HG02678 (cell line): ENCODE data around the gene BABAM2.
"Not testable (repeated sequence)": the region's sequence is repeated elsewhere in the genome, so short reads cannot be mapped to it uniquely, and the experiment has no call there.

Experiments
- ATAC-seq: cut with Tn5 transposase; IDR thresholded peaks from one replicate; pipeline ENCODE4 v1.9.1; 2021; ENCODE audit warnings: mild to moderate bottlenecking, moderate library complexity; ENCODE audit not compliant: unreplicated experiment

The BABAM2 gene

GRCh38 chr2:27968957-27969356 is 78.4 kb downstream of the BABAM2 start:
- ATAC-seq, result not testable (repeated sequence)

DNA sequence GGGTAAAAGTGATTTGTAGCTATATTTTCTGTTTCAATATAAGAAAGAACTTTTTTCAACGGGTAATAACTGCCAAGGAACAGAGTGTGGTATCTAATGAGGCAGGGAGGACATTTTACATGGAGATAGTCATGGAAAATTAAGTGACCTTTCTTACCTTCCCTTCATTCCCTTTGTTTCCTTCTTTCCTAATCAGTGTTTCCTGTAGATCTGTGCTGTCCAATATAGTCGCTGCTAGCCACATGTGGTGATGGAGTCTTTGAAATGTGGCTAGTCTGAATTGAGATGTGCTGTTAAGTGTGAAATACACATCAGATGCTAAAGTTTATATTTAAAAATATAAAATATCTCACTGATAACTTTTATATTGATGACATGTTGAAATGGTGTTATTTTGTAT is 81.8 kb downstream of the BABAM2 start:
- ATAC-seq, result no peak

DNA sequence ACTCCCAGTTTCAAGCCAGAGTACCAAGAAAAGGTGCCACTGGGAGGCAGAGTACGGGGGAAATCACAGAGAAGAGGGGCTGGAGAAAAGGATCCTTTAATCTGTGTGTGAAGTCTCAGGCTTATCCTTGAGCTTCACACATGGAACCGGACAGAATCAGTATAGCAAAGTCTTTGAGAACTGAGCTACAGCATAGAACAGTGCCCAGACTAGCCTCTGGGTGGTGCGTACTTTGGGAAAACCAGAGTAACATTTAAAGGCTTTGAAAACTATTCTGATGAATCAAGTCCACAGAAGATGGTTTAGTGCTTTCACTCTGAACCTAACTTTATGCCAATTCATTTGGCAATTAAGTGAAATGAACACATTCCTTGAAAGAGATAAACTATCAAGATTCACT is 83.1 kb downstream of the BABAM2 start:
- no peak for ATAC-seq

GRCh38 chr2:27976308-27976707 is 85.8 kb downstream of the BABAM2 start:
- ATAC-seq, result no peak

DNA sequence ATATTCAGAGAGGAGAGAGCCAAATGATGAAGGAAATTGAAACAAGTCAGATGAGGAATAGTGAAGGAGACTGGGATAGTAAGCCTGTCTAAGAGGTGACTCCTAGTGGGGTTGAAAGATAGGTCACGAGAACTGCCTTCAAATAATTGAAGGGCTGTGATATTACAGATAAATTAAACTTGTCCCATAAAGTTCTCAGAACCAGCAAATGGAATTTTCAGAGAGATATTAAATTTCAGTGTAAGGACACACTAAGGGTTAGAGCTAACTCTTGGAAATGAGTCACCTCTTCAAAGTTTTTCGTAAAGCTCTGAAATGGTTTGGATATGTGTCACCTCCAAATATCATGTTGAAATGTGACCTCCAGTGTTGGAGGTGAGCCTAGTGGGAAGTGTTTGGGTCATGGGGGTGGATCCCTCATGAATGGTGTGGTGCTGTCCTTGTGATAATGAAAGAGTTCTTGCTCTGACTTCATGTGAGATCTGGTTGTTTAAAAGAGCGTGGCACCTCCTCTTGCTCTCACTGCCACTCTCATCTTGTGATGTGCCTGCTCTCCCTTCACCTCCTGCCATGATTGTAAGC is 87.3 kb downstream of the BABAM2 start:
- ATAC-seq, result no peak

DNA sequence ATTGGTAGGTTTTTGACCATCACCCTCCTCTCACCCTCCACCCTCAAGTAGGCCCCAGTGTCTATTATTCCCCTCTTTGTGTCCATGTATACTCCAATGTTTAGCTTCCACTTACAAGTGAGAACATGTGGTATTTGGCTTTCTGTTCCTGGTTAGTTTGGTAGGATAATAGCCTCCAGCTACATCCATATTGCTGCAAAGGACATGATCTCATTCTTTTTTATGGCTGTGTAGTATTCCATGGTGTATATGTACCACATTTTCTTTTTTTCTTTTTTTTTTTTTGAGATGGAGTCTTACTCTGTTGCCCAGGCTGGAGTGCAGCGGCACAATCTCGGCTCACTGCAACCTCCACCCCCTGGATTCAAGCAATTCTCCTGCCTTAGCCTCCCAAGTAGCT is 88.2 kb downstream of the BABAM2 start:
- ATAC-seq, result not testable (repeated sequence)

DNA sequence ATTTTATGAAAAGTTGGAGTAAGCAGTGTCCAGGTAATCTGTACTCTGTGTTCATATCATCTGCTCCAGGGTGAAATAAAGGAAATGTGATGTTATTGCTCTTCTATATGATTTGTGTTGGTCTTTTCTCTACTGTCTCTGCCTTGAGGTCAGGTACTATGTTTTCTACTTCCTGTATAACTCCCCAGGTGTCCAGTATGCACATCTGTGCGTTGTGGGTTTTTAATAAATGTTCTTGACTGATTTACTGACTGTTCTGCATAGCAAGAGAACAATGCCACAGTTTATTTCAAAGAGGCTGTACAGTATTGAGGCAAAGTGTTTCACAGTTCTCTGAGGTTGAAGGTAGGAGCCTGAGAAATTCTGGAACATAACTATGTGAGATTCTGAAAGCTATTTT is 89.7 kb downstream of the BABAM2 start:
- ATAC-seq, result no peak

GRCh38 chr2:27984153-27984552 is 93.6 kb downstream of the BABAM2 start:
- no peak for ATAC-seq

- no peak for ATAC-seq
Observed at GRCh38 chr2:27988306-27988705, 97.8 kb downstream of the BABAM2 start.

- ATAC-seq, result no peak
Observed at GRCh38 chr2:27988718-27989117, 98.2 kb downstream of the BABAM2 start.

- no peak for ATAC-seq
Observed at GRCh38 chr2:27989149-27989548, 98.6 kb downstream of the BABAM2 start.

DNA sequence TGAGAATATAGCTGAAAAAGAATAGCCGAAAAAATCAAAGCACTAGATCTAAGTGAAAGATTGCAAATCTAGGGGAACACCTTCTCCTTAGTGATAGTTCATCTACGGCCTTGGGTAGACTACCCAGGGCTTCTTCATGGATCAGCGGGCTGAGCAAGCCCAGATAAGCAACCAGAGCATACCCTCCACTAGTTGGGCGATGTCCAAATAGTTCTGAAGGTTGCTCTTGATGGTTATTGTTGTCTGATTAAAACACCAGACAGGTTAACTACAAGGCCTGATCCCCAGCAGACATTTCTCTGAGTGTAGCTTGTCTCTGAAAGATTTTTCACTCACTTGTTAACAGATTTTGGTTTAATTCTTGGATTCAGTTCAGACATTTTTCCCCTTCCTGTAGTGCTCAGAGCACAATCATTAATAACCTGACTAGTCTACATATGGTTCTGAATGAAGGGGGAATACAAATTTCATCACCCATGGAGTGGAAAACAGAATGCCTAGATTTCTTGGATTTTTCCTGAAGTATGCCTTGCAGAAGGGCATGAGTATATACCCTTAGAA is 99.6 kb downstream of the BABAM2 start:
- ATAC-seq, result no peak

DNA sequence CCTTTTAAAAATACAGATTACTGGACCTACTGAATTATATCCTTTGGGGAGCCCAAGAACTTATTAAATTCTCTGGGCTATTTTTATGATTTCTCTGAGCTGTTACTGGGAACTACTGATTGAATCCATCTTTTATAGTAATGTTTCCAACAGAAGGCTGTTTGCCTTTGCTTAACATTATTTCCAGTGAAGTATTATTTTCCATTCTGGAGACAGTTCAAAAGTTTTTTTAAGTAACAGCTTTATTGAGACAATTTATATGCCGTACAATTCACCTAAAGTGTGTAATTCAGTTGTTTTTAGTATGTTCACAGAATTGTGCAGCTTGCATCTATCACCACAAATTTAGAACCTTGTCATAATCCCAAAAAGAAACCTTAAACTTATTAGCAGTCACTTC is 100.6 kb downstream of the BABAM2 start:
- no peak for ATAC-seq

- no peak for ATAC-seq
Observed at GRCh38 chr2:27992787-27993401, 102.4 kb downstream of the BABAM2 start.

GRCh38 chr2:27993402-27993787 is 102.9 kb downstream of the BABAM2 start:
- no peak for ATAC-seq

DNA sequence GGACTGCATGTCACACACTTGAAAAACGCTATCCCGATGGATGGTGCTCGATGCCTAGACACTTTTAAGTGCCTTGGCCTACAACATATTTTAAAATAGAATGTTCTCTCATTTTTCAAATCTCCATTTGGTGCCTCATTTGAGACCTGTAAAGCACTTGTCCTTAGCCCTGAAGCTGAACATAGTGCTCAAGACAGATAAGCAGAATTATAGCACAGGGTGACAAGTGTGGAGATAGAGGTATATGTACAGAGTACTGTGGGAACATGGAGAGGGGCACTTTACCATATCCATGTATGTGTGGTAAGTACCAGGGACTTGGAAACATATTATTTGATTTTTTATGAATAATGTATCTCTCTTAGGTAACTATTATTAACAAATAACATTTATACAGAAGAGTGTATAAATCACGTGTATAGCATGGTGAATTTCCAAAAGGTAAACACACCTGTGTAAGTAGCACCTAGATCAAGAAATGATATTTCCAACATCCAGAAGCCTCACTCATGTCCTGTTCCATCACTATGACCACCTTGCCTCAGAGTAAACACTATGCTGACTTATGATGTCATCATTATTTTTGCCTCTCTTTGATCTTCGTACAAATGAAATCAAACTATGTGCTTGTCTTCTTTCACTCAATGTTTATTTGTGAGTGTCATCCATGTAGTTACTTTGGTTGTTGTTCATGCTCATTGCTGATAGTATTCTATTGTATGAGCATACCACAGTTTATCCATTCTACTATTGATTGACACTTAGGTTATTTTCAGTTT is 103.6 kb downstream of the BABAM2 start:
- no peak for ATAC-seq

GRCh38 chr2:27996156-27996922 is 105.8 kb downstream of the BABAM2 start:
- no peak for ATAC-seq

GRCh38 chr2:28000287-28000686 is 109.8 kb downstream of the BABAM2 start:
- ATAC-seq, result no peak

DNA sequence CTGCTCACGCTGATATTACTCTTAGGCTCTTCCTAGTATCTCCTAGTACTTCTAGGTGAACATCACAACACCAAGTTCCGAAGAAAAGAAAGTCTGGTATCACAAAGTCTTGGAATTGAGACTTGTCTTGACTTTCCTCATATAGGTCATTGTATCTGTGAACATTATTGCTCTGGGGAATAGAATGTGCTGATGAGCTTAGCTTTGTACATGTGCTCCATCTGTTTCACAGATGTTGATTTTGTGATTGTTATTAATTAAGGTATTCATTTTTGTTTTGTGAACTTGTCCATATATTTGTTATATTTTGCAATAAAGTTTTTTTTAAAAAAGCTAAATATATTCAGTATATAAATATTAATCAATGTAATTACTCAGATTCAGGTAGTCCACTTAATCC is 111.7 kb downstream of the BABAM2 start:
- no peak for ATAC-seq

- ATAC-seq, result no peak
Observed at GRCh38 chr2:28004086-28004485, 113.6 kb downstream of the BABAM2 start.

DNA sequence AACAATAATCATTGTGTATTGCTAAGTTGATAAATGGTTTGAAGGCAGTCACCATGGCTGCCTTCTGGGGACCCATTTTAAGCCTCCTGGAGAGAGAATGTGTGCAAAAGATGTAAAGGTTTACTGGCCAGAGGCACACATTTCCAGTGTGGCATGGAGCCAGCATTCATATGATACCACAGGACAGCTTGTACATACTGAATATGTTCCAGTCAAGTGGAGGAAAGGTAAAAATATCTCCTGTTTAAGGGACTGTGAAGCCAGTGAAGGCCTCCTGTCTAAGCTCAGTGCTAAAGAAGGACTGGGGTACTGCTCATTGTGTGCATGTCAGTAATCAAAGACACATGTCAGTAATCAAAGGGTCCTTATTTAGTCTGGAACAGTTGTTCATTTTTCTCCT is 119.2 kb downstream of the BABAM2 start:
- ATAC-seq, result no peak
